GM18499 (cell line): Measurements from ENCODE around the gene AKR7A2.

Experiments
- ATAC-seq: cut with Tn5 transposase; IDR thresholded peaks from one replicate; pipeline ENCODE4 v1.9.1; 2021; ENCODE audit warnings: moderate number of reproducible peaks; ENCODE audit not compliant: insufficient read depth, unreplicated experiment

The AKR7A2 gene

DNA sequence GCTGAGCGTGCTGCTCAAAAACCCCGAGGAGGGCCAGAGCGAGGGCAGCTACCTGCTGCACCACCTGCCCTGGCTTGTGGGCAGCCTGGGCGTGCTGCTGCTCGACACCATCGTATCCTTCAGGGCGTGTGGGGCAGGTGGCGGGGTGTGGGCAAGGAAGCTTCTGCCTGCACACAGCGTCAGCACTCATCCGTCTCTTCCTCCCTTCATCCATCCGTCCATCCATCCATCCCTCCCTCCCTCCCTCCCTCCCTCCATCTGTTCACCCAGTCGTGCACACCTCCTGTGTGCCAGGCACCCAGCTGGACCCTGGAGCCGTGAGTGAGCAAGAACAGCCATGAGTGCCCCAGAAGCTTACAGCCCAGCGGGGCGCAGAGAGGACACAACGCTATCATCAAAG, 15.4 kb upstream of the AKR7A2 start:
- ATAC-seq, result no peak

DNA sequence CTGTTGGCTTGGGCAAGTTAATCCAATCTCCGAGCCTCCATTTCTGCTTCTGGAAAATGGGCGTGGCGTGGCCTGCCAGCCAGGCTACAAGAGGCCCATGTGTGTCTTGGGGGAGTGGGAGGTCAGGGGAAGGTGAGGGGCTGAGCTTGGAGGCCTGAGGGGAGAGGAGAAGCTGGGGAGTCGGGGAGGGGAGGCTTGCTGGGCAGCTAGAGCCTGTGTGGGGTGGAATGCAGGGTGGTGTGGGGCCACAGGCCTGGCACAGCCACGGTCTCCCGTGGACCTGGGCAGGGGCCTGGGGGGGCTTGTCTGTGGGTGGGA, 14.8 kb upstream of the AKR7A2 start:
- no peak for ATAC-seq

GRCh38 chr1:19325958-19326747, 14.2 kb upstream of the AKR7A2 start:
- ATAC-seq, result no peak

DNA sequence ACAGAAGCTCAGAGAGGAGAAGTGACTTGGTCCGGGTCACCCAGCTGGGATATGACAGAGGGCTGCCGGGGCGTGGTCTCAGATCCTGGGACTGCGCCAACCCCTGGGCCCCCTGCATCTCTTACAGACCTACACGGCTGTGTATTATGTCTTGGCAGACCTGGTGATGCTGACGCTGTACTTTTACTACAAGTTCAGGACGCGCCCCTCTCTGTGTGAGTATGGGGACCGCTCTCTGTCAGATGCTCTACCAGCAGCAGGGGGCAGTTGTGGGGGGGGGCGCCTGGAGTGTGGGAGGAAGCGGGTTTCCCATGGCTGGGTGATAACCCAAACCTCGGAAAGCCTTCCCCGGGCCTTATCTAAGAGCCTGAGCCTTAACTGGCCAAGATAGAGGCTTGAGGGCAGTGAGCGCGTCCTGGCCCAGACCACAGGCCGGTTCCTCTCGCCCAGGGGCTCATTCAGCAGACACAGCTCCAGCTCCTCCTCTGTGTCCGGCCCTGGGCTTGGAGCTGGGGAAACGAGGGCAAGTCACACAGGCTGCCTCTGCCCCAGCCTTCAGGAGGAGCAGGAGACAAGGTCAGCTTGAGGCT, 13.5 kb upstream of the AKR7A2 start:
- no peak for ATAC-seq

DNA sequence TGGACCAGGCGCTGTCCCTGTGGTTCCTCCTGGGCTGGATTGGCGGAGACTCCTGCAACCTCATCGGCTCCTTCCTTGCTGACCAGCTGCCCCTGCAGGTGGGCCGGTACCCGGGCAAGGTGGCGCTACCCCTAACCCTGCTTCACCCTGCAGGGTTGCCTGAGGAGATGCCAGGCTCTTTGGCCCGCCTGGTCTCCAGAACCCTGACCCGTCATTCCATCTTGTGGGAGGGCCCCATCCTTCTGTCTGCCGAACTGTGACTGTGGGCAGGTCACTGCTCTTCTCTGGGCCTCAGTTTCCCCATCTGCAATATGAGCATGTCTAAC, 12.7 kb upstream of the AKR7A2 start:
- ATAC-seq, result no peak

- ATAC-seq, result no peak
Observed at GRCh38 chr1:19323987-19324664, 12.2 kb upstream of the AKR7A2 start.

DNA sequence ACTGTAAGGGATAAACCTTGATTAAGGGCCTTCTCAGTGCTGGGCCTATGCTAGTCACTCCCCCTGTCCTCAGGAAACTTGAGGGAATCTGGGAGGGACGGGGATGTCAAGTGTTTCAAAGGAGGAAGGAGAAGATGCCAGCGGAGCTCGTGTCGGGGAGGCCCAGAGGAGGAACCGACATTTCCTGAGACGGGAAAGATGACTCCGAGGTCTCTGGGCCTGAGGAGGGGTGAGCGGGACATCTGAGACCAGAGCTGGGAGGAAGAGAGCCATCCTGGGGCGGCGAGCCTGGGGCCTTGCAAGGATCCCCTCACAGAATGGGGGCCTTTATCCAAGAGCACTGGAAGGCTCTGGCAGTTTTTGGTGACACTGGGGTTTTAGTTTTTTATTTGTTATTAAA, 10.5 kb upstream of the AKR7A2 start:
- ATAC-seq, result no peak

GRCh38 chr1:19321071-19321470, 9.1 kb upstream of the AKR7A2 start:
- no peak for ATAC-seq

- no peak for ATAC-seq
Observed at GRCh38 chr1:19319196-19319595, 7.3 kb upstream of the AKR7A2 start.

GRCh38 chr1:19317126-19317910, 5.4 kb upstream of the AKR7A2 start:
- ATAC-seq, result no peak

GRCh38 chr1:19315378-19316198, 3.6 kb upstream of the AKR7A2 start:
- ATAC-seq, result no peak

- no peak for ATAC-seq
Observed at GRCh38 chr1:19313961-19314882, 2.3 kb upstream of the AKR7A2 start.

GRCh38 chr1:19313636-19313959, 1.7 kb upstream of the AKR7A2 start:
- ATAC-seq, result no peak

- no peak for ATAC-seq
Observed at GRCh38 chr1:19312782-19313635, 1.1 kb upstream of the AKR7A2 start.

DNA sequence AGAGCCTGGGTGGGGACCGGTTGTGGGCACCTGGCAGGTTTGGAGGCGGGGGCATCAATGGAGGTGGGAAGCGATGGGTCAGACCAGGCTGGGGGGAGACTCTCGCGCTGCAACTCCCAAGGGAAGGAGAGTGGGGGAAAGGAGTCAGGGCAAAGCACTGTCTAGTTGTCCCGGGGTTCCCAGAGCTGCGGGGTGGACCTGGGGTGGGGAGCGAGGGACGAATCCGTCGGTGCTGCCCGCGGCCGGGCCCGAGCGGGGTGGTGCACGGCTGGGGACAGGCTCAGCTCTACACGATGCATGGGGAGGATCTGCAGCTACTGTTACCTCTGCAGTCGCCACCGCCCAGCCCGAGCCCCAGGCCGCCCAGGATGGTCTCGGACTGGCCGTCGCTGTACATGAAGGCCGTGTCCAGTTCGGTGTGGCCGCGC, 427 bp downstream of the AKR7A2 start:
- ATAC-seq, result no peak

DNA sequence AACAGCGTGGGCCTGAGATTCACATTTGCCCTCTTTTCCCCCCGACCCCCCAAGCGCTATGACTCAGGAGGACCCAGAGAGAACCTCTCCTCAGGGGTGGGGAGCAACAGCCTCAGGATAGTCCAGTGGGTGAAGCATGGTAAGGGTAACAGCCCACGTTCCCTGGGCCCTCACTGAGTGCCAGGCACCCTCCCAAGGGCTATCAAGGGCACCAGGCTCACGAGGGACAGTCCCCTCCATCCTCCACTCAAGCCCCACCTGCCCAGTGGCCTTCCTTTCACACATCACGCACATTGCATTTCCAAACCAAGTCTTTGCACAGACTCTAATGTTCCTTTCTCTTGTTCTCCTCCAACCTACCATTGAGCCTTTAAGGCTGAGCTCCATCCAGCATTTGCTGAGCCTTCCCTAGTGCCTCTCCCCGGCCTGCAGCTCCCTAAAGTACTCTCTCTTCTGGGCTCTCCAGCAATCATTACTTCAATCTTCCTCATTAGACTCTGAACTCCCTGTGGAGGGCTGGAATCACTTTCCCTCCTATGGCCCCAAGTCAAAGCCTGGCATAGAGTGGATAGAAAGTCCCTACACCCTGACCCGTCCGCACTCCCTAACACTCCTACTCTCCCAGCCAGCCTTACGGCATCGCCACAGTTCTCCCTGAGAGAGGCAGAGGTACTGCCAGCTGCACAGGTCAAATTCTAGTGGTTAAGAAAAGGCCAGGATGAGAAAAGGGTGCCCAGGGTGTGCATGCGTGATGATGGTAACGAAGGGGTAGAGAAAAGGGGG, 1.0 kb downstream of the AKR7A2 start:
- no peak for ATAC-seq

DNA sequence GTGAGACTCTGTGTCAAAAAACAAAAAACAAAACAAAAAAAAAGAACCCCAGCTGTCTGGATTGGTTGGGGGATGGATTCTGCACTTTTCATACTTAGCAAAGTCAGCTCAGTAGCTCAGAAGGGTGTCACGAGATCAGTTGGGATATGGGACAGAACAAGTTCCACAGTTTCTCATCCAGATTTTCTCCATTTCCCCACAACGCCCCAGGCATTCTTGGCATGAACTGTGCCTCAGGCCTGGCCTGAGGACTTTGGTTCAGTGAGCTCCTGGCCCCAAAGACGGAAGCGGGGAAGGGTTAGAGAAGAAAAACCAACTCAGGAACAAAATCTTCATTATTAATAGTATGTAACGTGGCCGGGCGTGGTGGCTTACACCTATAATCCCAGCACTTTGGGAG, 1.9 kb downstream of the AKR7A2 start:
- ATAC-seq, result no peak
